Ovary (tissue), 9 donors: ENCODE results near the gene OSM. TPM values are rescaled to one million over a fixed set of nuclear protein-coding genes. Genes with fewer than 3 reads are reported as not detected.

Experiments used
- DNase-seq, 5 donors: peaks; one replicate each; pipeline ENCODE4 v3.0.0-alpha.2; 2019 to 2020
- H3K27ac ChIP-seq, 2 donors: fragments of 200-600 bp; one replicate each; pipeline versions ENCODE4 v1.5.1 to v1.8.0; 2019 to 2022
- H3K27me3 ChIP-seq: fragments of 200-600 bp; one replicate; pipeline ENCODE4 v1.8.0; 2022
- H3K36me3 ChIP-seq: fragments of 200-600 bp; sonication (generic); one replicate; pipeline ENCODE4 v1.5.1; 2019
- H3K4me1 ChIP-seq: one replicate; pipeline ENCODE4 v1.8.1; 2013; ENCODE audit warnings: mild to moderate bottlenecking, moderate library complexity; ENCODE audit not compliant: insufficient read depth
- H3K4me3 ChIP-seq: fragments of 200-600 bp; sonication (generic); one replicate; pipeline ENCODE4 v1.5.1; 2017
- H3K9me3 ChIP-seq, 2 donors: fragments of 200-600 bp in 1 of 2; sonication (generic) in 1 of 2; one replicate each; pipeline versions ENCODE4 v1.5.1 to v1.8.1; 2013 to 2019; ENCODE audit warnings: mild to moderate bottlenecking in 1 of 2, moderate library complexity in 1 of 2
- CTCF ChIP-seq, 3 donors: fragments of 450-650 bp in 2 of 3; fragments of 200-600 bp in 1 of 3; IDR thresholded peaks; one replicate each; pipeline versions ENCODE4 v1.5.1 to v1.8.0; 2016 to 2022; ENCODE audit warnings: antibody characterized with exemption in 3 of 3, mild to moderate bottlenecking in 1 of 3
- EP300 ChIP-seq: sonication (generic); formaldehyde crosslinking; IDR thresholded peaks from one replicate; pipeline ENCODE4 v1.6.1; 2017; ENCODE audit warnings: antibody characterized with exemption
- POLR2A ChIP-seq: fragments of 450-650 bp; IDR thresholded peaks from one replicate; pipeline ENCODE4 v1.6.1; 2017; ENCODE audit warnings: antibody characterized with exemption, mild to moderate bottlenecking, moderate library complexity
- WGBS, 3 donors: extraction: QIAGEN DNeasy Blood & Tissue Kit in 1 of 3; methylation state at CpG; one replicate each; pipeline versions ENCODE4 v1.1.5 to v1.1.7; 2013 to 2017; 5-methylcytosine and 5-hydroxymethylcytosine counted together
- intact Hi-C, 4 donors: fragments of 100-400 bp; cut with DNase I; formaldehyde crosslinking; loops; one replicate each; pipeline versions ENCODE4 v1.11.0 to v1.15.1; 2022 to 2023
- polyA plus RNA-seq, 2 donors: library from polyadenylated mRNA; stranded (reverse); fragments of 200-250 nt in 1 of 2; fragments of 350-450 nt in 1 of 2; fragmentation: Illumina TruSeq in 1 of 2; extraction: RNeasy Lipid Tissue Mini Kit (QIAGEN cat#74804) in 1 of 2; gene quantifications; one replicate each; pipeline ENCODE4 v1.2.3, GENCODE V29; 2013 to 2014
- total RNA-seq, 7 donors: library from RNA; depleted of rRNA in 2 of 7; stranded (reverse); fragments of >200 nt in 2 of 7; fragmentation: NEBNext Ultra II Directional in 3 of 7; extraction: Animal tissue kit (Norgen Biotek cat#: 25700) in 3 of 7; gene quantifications; one replicate each; pipeline versions ENCODE4 v1.1.0 to v1.2.4, GENCODE V29; 2016 to 2023
- donor health status: DM: no; HTN: no; CAD: no; lungs with moderate emphysema.
- donor health status: DM: no; HTN: no; CAD: no.
- donor health status: Bipolar disorder and iron deficiency.
- donor health status: DM: yes; HTN: yes; CAD: no.
- donor health status: DM: no; HTN: no; CAD: no.
- donor health status: DM: yes; HTN: yes; CAD: no.

Gene OSM
- total and polyA plus RNA-seq, 9 donors = 0.46 to 4.5 (median 1.2) TPM; not detected in 2

- DNase-seq = no peak
- intact Hi-C loops = loop anchor here in 1 of 4 donors (10.0 kb wide), 1 partner anchor 831 kb away; the partner anchor contains the start of gene SELENOM
- no peaks in the 10 kb centered on the region for H3K4me1 ChIP-seq
These were observed 7.2 kb upstream of the OSM start for GRCh38 chr22:30273711-30274436.

GRCh38 chr22:30272781-30273601, 6.3 kb upstream of the OSM start:
- H3K4me3 ChIP-seq = no peak overlapping the region
- H3K27ac ChIP-seq = no peak overlapping the region
- no peaks in the 10 kb centered on the region for H3K36me3 ChIP-seq
- H3K4me1 ChIP-seq = no peaks in the 10 kb centered on the region
- no peaks in the 10 kb centered on the region for H3K27me3 ChIP-seq
- intact Hi-C loops = loop anchor here in 1 of 4 donors (10.0 kb wide), 1 partner anchor 832 kb away; the partner anchor contains the start of gene SELENOM
- 80 to 85% (median 82%) methylated on average over 16 of the region's 16 CpGs for WGBS, 3 donors
- TF ChIP-seq POLR2A = no peak
- no peak for TF ChIP-seq EP300
- no peak for TF ChIP-seq CTCF (IDR thresholded peaks at IDR 0.05)
- no peak for DNase-seq
- no peaks in the 10 kb centered on the region for H3K9me3 ChIP-seq

More at GRCh38 chr22:30273711-30274436, 7.2 kb upstream of the OSM start:
- Histone ChIP-seq H3K27me3 (no peaks in the 10 kb centered on the region), H3K36me3 (no peaks in the 10 kb centered on the region), H3K9me3 (no peaks in the 10 kb centered on the region), H3K27ac (no peak overlapping the region), H3K4me3 (no peak overlapping the region)
- 49 to 63% (median 49%) methylated on average over 10 of the region's 10 CpGs for WGBS, 3 donors
- TF ChIP-seq CTCF (IDR thresholded peaks at IDR 0.05) (no peak), POLR2A (no peak)

DNA sequence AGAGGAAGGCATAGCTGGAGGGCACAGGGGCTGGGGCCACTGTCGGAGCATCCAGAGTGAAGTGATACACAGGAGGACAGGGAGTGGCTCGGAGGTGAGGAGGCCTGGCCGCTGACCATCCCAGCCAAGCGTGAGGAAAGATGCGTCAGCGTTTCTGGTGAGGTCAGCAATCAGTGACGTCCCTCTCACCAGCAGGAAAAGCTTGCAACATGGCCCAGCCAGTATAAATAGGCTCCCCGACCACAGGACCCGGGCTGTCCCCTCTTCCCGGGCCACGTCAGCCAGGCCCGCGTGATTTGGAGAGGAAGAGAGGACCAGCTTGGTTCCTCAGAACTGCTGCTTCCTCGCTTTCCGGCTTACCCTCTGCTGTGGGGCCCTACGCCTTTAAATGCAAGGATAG, 4.2 kb upstream of the OSM start:
- 77 to 85% (median 84%) methylated on average over 16 of the region's 16 CpGs for WGBS, 3 donors
- no peak for DNase-seq

More for the DNA sequence above, 4.2 kb upstream of the OSM start:
- Histone ChIP-seq H3K4me1 (no peaks in the 10 kb centered on the region), H3K27me3 (no peaks in the 10 kb centered on the region), H3K4me3 (no peak overlapping the region), H3K36me3 (no peaks in the 10 kb centered on the region), H3K9me3 (no peaks in the 10 kb centered on the region), H3K27ac (no peak overlapping the region)
- intact Hi-C loops = loop anchor here in 1 of 4 donors (10.0 kb wide), 1 partner anchor 834 kb away; the partner anchor contains the start of gene SELENOM
- TF ChIP-seq POLR2A (no peak), EP300 (no peak), CTCF (IDR thresholded peaks at IDR 0.05) (no peak)
